Measurements from ENCODE around the gene KRTAP10-1.

DNA sequence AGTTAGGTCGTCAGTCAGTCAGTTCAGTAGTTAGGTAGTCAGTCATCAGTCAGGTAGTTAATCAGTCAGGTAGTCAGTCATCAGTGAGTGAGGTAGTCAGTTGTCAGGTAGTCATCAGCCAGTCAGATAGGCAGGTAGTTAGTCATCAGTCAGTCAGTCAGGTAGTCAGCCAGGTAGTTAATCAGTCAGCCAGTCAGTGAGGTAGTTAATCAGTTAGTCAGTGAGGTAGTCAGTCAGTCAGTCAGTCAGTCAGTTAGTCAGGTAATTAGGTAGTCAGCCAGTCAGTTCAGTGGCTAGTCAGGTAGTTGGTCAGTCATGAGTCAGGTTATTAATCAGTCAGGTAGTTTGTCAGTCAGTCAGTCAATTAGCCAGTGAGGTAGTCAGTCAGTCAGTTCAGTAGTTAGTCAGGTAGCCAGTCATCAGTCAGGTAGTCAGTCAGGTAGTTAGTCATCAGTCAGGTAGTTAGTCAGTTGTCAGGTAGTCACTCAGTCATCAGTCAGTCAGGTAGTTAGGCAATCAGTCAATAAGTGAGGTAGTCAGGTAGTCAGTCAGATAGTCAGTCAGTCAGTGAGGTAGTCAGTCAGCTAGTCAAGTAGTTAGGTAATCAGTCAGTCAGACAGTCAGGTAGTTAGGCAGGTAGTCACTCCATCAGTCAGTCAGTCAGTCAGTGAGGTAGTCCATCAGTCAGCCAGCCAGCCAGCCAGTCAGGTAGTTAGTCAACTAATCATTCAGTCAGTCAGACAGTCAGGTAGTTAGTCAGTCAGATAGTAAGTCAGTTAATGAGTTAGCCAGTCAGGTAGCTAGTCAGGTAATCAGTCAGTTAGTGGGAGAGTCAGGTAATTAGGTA is 16.2 kb downstream of the KRTAP10-1 start:
- TF ChIP-seq, protein P1, sequence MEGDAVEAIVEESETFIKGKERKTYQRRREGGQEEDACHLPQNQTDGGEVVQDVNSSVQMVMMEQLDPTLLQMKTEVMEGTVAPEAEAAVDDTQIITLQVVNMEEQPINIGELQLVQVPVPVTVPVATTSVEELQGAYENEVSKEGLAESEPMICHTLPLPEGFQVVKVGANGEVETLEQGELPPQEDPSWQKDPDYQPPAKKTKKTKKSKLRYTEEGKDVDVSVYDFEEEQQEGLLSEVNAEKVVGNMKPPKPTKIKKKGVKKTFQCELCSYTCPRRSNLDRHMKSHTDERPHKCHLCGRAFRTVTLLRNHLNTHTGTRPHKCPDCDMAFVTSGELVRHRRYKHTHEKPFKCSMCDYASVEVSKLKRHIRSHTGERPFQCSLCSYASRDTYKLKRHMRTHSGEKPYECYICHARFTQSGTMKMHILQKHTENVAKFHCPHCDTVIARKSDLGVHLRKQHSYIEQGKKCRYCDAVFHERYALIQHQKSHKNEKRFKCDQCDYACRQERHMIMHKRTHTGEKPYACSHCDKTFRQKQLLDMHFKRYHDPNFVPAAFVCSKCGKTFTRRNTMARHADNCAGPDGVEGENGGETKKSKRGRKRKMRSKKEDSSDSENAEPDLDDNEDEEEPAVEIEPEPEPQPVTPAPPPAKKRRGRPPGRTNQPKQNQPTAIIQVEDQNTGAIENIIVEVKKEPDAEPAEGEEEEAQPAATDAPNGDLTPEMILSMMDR (IDR thresholded peaks at IDR 0.05; ENCODE audit: insufficient read depth, low read length, poor library complexity, severe bottlenecking): no peak
- no peak for TF ChIP-seq EZH2phosphoT487 (conservative IDR thresholded peaks at IDR 0.05; ENCODE audit: low read length)

Measured in SU-DHL-6 (cell line).